ENCODE data around the gene LSAMP. TPM values are rescaled to one million over a fixed set of nuclear protein-coding genes. Genes with fewer than 3 reads are reported as not detected.

The LSAMP gene
- total and polyA plus RNA-seq, 8 donors: 17.3 to 28.0 (median 26.0) TPM

GRCh38 chr3:116037954-116038911 is 407.1 kb downstream of the LSAMP start:
- ATAC-seq: no peak
- no peak for TF ChIP-seq CTCF (IDR thresholded peaks at IDR 0.05)
- no peaks in the 10 kb centered on the region for H3K36me3 ChIP-seq

GRCh38 chr3:116035429-116035828 is 409.9 kb downstream of the LSAMP start:
- intact Hi-C loops (cut with DNase I): no loop called here
- no peak for ATAC-seq
- no peaks in the 10 kb centered on the region for H3K36me3 ChIP-seq
- H3K27me3 ChIP-seq: no peaks in the 10 kb centered on the region
- TF ChIP-seq CTCF (IDR thresholded peaks at IDR 0.05): no peak
- H3K4me3 ChIP-seq: no peak overlapping the region
- no peak overlapping the region for H3K27ac ChIP-seq
- no peaks in the 10 kb centered on the region for H3K9me3 ChIP-seq
- H3K4me1 ChIP-seq: no peaks in the 10 kb centered on the region
- no peak for DNase-seq

More at GRCh38 chr3:116037954-116038911, 407.1 kb downstream of the LSAMP start:
- DNase-seq: no peak
- Histone ChIP-seq H3K4me1 (no peaks in the 10 kb centered on the region), H3K9me3 (no peaks in the 10 kb centered on the region), H3K27ac (no peak overlapping the region), H3K27me3 (no peaks in the 10 kb centered on the region), H3K4me3 (no peak overlapping the region)
- intact Hi-C loops (cut with DNase I): no loop called here

GRCh38 chr3:116034794-116035193 is 410.5 kb downstream of the LSAMP start:
- ATAC-seq (no peak), DNase-seq (no peak)
- no peaks in the 10 kb centered on the region for H3K27me3 ChIP-seq
- no peaks in the 10 kb centered on the region for H3K9me3 ChIP-seq
- H3K36me3 ChIP-seq: no peaks in the 10 kb centered on the region
- no peak overlapping the region for H3K4me3 ChIP-seq
- H3K4me1 ChIP-seq: no peaks in the 10 kb centered on the region
- no peak overlapping the region for H3K27ac ChIP-seq
- no peak for TF ChIP-seq CTCF (IDR thresholded peaks at IDR 0.05)
- intact Hi-C loops (cut with DNase I): no loop called here

GRCh38 chr3:116034086-116034485 is 411.2 kb downstream of the LSAMP start:
- Histone ChIP-seq H3K27ac (no peak overlapping the region), H3K27me3 (no peaks in the 10 kb centered on the region), H3K4me3 (no peak overlapping the region), H3K4me1 (no peaks in the 10 kb centered on the region), H3K36me3 (no peaks in the 10 kb centered on the region), H3K9me3 (no peaks in the 10 kb centered on the region)
- intact Hi-C loops (cut with DNase I): no loop called here
- ATAC-seq (no peak), DNase-seq (no peak)
- no peak for TF ChIP-seq CTCF (IDR thresholded peaks at IDR 0.05)

GRCh38 chr3:116033516-116033915 is 411.8 kb downstream of the LSAMP start:
- Histone ChIP-seq H3K27ac (no peak overlapping the region), H3K4me3 (no peak overlapping the region), H3K27me3 (no peaks in the 10 kb centered on the region), H3K4me1 (no peaks in the 10 kb centered on the region), H3K9me3 (no peaks in the 10 kb centered on the region), H3K36me3 (no peaks in the 10 kb centered on the region)
- ATAC-seq (no peak), DNase-seq (no peak)
- TF ChIP-seq CTCF (IDR thresholded peaks at IDR 0.05): no peak
- intact Hi-C loops (cut with DNase I): no loop called here

Measured in left lung (tissue), 10 donors.